ENCODE data around the gene AVPI1. TPM values are rescaled to one million over a fixed set of nuclear protein-coding genes. Genes with fewer than 3 reads are reported as not detected.

The AVPI1 gene, protein sequence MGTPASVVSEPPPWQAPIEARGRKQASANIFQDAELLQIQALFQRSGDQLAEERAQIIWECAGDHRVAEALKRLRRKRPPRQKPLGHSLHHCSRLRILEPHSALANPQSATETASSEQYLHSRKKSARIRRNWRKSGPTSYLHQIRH
- total RNA-seq: 7.5 and 8.2 TPM in 2 replicates

DNA sequence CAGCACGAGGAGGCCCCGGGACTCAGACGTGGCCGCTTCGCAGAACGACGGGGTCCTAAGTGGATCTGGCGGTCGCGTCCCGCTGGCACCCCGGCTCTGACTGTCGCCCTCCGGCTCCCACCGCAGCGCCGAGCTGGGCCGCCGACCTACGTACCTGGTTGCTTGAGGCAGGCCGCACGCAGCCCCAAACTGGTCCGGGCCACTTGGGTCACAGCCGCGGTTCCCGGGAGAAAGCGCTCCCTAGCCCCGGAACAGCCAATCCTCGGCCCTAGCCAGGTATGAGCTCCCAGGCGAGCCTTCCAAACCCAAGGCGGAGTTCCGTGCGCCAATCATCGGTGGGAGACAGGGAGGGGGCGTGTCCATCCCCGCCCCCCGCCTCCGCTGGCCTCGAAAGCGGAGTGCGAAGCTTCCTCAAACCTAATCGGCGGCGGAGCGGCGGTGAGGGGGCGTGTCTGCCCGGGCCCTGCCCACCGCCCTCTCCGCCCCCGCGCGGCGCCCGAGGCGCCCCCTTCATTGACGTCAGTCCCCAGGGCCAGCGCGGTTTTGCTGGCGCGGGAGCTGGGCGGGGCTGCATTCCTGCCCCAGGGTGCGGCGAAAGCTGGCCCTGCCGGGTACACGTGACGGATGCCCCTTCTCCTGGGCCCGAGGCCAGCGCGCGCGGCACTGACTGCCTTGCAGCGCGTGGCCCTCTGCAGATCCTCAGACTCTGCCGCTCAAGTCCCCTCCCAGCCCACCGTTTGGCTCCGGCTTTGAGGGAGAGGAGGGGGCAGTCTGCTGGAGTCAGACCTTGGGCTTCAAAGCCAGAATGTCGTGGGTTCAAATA is at the start of gene AVPI1:
Gene AVPI1, minus strand, starts transcription at position 280 of the 823 bp plus-strand sequence. CDS start 7,336 bp downstream, outside the sequence.
- peak; percentile 89 for DNase-seq (ENCODE audit: low read depth)

GRCh38 chr10:97736403-97736901 is 49.4 kb upstream of the AVPI1 start:
- DNase-seq (ENCODE audit: low read depth): no peak

DNA sequence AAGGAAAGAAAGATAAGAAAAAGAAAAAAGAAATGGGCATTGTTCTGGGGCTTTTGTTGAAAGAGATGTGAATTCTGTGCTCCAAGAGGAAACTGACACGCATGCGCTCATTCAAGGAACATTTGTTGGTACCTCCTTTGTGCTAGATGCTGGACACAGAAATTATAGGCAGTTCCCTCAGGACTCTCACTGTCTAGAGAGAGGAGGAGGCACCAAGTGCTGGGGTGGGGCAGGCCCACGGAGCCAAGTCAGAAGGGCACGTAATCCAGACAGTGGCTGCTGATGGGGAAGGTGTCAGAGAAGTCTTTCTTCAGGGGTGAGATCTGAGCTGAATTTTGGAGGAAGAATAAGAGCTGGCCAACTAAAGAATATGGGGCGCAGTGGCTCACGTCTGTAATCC is 47.0 kb upstream of the AVPI1 start:
- no peak for DNase-seq (ENCODE audit: low read depth)

GRCh38 chr10:97733256-97733655 is 46.2 kb upstream of the AVPI1 start:
- DNase-seq (ENCODE audit: low read depth): peak; percentile 43

GRCh38 chr10:97732052-97732359 is 45.0 kb upstream of the AVPI1 start:
- DNase-seq (ENCODE audit: low read depth): no peak

DNA sequence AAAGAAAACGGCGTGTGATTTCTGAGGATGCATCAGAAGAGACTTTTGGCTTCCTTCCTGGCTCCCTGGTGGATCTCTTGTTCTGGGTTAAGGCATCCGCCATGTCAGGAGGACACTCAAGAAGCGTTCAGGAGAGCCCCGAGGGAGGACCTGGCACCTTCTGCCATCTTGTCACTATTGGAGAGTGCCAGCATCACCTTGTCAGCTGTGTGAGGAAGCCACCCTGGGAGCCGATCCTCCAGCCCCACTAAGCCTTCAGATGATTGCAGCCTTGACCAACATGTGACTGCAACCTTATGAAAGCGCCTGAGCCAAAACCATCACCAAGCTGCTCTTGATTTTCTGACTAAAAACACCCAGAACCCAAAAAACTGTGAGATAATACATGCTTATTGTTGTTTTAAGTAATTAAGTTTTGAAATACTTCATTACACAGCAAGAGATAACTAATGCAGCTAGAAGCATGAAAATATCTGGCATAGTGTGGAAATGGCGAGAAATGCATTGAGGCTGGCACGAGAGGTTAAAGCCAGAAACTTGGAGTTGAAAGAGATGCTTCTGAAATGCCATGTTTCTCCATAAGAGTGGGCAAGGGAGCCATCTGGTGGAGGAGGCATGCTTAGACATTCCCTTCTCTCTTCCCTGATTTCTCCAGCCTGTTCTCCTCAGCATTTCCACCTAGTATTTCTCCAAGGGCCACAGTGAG is 44.5 kb upstream of the AVPI1 start:
- peak; percentile 66 for DNase-seq (ENCODE audit: low read depth)

DNA sequence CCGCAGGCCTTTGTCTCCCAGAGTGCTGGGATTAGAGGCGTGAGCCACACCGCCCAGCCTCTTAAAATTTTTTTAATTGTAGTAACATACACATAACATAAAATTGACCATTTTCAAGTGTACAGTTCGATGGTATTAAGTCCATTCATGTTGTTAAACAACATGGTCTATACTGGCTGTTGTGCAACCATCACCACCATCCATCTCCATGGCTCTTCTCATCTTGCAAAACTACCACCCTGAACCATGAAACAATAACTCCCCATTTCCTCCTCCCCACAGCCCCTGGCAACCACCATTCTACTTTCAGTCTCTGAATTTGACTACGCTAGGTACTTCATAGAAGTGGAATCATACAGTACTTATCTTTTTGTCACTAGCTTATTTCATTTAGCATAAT is 42.0 kb upstream of the AVPI1 start:
- DNase-seq (ENCODE audit: low read depth): no peak

GRCh38 chr10:97726636-97727178 is 39.7 kb upstream of the AVPI1 start:
- DNase-seq (ENCODE audit: low read depth): peak; percentile 81

DNA sequence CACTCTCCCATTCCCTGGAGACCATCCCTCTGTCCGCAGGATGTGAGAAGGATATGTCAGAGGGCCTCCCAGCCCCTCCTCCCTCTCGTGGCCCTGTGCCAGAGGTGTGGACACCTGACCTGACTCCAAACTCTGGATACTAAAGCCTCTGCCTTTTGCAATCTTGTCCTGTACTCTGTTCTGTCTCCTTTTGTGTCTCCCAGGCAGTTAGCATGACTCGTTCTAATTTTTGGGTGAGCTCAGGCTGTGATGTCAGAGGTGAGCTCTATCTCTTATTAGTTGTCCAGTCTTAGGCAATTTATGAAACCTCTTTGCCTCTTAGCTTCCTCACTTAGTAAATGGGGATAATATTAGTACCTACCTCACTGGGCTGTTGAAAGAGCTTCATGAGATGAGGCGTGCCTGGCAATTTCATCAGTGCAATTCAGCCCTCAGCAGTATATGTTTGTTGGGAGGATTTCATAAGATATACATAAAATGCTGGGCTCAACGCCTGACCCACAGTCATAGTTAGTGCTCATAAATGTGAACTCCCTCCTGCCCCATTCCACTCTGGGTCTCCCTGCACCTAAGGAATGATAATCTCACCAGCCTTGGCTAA is 37.4 kb upstream of the AVPI1 start:
- no peak for DNase-seq (ENCODE audit: low read depth)

GRCh38 chr10:97723001-97723400 is 36.0 kb upstream of the AVPI1 start:
- no peak for DNase-seq (ENCODE audit: low read depth)

GRCh38 chr10:97721871-97722780 is 35.1 kb upstream of the AVPI1 start:
- DNase-seq (ENCODE audit: low read depth): no peak

DNA sequence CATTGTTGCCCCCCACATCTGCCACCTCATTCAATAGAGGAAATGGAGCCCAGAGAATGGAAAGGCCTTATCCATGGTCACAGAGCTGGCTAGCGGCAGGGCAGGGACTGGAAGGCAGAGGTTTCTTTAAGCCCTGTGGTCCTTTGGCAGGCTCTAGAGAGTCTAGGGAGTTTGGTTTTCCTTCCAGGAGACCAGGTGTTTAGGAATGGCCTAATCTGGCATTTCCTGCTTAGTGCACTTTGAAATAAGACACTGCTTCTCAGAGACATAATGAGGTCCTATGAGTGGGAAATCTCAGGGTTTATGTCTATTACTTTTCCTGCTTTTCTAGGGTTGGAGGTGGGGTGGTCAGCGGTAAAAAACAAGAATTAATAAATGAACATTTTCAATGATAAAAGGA is 32.6 kb upstream of the AVPI1 start:
- no peak for DNase-seq (ENCODE audit: low read depth)

- DNase-seq (ENCODE audit: low read depth): peak; percentile 43
Observed at GRCh38 chr10:97718659-97719142, 31.7 kb upstream of the AVPI1 start.

DNA sequence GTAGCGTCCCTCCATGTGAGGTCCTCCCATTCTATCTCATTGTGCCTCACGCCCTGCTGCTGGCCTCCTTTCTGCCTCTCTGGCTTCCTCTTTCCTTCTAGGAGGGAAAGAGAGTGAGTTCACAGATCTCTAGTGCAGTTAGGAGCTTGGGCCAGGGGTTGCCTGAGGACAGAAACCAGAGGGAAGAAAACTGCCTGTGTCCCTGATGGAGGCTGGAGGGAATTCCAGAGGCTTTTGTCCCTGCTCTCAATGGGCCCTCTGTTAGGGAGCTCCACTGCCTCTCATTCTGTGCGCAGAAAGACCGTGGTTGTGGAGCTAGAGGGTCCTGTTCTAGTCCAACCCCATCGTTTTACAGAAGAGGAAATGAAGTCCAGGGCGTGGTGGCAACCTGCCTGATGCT is 31.1 kb upstream of the AVPI1 start:
- no peak for DNase-seq (ENCODE audit: low read depth)

GRCh38 chr10:97717627-97718026 is 30.6 kb upstream of the AVPI1 start:
- DNase-seq (ENCODE audit: low read depth): no peak

DNA sequence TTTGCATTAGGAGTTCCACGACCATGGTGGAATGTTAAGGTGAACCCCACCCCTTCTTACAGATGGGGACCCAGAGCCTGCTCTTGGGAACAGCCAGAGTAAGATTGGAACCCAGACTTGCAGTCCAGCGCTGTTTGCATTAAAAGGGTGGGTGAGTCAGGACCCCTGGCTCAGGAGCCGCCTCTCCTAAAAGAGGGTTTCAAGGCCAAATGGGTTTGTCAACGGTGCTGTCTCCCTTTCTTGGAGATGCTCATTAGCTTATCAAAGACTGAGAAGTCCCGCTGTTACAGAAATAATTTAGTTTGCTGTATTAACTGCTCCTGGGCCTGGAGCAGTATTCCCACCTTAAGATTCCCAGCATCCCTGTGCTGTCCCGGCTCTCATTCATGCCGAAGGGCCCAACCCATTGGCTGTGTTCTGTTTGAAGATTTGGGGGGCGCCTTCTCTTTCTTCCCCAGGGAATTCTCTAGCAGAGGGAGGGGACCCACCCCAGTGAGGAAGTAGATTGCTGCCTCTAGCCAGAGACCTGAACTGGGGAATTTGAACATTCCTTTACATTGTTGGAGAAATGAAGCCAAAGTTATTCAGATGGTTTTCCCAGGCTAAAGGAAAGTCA is 28.3 kb upstream of the AVPI1 start:
- DNase-seq (ENCODE audit: low read depth): no peak

DNA sequence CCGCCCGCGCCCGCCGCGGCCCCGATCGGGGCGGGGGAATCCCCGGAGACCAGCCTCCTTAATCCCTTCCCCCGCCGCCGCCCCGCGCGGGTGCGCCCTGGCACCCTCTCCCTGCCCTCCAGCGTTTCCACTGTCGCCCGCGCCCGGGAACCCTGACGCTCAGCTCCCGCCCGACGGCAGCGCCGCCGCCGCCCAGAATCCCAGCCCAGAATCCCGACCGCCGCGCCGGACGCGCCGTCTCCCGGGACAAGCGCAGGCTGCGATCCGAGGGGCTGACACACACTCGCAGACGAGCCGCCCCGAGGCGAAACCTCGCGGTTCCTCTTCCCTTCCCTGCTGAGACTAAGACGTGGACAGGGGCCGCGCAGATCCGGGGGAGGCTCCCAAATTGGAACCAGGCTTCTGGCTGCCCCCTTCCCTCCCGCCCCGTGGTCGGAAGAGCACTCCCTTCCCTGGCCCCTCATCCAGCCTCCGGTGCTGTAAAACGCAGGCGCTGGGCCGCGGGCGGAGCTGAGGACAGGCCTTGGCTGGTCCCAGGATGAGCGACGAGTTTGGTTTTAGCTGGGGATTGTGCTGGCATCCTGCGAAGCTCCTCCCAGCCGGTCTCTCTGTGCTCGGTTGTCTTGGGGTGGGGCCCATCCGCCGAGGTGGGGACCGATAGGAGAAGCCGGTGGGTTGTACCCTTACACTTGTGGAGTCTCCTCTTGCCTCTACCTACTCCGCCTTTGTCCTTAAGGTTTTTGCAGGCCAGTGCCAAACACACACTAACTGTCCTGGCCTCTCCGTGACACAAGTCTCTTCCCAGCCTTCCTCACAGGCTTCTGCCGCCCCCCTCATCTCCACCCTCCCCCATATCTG is 27.6 kb upstream of the AVPI1 start:
- no peak for DNase-seq (ENCODE audit: low read depth)

DNA sequence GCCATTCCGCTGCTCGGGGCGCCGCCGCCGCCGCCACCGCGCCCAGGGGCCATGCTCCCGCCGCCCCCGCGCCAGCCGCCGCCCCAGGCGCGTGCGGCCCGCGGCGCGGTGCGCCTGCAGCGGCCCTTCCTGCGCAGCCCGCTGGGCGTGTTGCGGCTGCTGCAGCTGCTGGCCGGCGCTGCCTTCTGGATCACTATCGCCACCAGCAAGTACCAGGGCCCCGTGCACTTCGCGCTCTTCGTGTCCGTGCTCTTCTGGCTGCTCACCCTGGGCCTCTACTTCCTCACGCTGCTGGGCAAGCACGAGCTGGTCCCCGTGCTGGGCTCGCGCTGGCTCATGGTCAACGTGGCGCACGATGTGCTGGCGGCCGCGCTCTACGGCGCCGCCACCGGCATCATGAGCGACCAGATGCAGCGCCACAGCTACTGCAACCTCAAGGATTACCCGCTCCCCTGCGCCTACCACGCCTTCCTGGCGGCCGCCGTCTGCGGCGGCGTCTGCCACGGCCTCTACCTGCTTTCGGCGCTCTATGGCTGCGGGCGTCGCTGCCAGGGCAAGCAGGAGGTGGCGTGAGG is 26.9 kb upstream of the AVPI1 start:
- peak; percentile 47 for DNase-seq (ENCODE audit: low read depth)

DNA sequence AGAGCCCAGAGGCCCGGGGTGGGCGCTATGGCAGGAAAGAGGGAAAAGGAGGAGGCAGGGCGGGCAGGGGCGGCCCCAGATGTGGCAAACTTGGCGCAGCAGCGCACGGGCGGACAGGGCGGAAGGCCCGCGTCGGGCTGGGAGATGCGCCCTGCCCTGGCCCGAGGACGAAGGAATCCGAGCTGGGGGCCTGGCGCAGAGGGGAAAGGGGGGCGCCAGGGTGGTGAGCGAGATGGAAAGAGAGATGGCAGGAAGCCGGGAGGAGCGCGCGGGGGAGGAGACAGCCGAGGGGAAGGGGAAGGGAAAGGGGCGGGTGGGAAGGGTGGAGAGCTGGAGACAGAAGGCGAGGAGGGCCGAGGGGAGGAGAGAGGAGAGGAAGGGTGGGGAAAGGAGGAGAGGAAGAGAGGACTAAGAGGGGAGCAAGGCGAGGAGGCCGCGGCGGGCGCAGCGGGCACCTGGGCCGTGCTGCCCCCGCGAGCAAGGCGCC is 26.3 kb upstream of the AVPI1 start, which contains the start of gene MARVELD1:
Gene MARVELD1, plus strand, starts transcription at position 392 of the 487 bp plus-strand sequence. CDS start 147 bp downstream, outside the sequence.
- DNase-seq (ENCODE audit: low read depth): no peak
